ENCODE data around the gene SUGCT.

The SUGCT gene

GRCh38 chr7:40371806-40372440, 237.1 kb downstream of the SUGCT start:
- no peak overlapping the region for H3K27ac ChIP-seq
- no peak for TF ChIP-seq ZFX (IDR thresholded peaks at IDR 0.05)
- TF ChIP-seq, protein P1, sequence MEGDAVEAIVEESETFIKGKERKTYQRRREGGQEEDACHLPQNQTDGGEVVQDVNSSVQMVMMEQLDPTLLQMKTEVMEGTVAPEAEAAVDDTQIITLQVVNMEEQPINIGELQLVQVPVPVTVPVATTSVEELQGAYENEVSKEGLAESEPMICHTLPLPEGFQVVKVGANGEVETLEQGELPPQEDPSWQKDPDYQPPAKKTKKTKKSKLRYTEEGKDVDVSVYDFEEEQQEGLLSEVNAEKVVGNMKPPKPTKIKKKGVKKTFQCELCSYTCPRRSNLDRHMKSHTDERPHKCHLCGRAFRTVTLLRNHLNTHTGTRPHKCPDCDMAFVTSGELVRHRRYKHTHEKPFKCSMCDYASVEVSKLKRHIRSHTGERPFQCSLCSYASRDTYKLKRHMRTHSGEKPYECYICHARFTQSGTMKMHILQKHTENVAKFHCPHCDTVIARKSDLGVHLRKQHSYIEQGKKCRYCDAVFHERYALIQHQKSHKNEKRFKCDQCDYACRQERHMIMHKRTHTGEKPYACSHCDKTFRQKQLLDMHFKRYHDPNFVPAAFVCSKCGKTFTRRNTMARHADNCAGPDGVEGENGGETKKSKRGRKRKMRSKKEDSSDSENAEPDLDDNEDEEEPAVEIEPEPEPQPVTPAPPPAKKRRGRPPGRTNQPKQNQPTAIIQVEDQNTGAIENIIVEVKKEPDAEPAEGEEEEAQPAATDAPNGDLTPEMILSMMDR (conservative IDR thresholded peaks at IDR 0.05): no peak

DNA sequence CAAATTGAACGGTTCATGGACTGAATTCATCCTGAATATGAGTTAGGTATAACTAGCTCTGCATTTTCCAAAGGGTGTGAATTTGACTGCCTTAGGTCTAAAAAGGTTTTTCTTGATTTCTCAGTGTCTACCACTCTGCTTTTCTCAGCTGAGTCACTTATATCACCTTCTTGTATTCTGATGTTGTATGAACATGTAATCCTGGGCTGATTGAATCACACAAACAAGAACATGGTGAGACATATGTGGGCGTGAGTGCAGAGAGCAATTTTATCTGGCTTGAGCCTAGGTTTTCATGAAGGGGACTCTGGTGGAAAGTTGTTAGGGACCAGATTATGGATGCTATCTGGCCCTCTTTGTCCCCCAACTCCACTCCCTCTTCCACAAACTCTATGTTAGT, 239.8 kb downstream of the SUGCT start:
- H3K27ac ChIP-seq: no peak overlapping the region
- no peak for TF ChIP-seq ZFX (IDR thresholded peaks at IDR 0.05)
- TF ChIP-seq, protein P1 (conservative IDR thresholded peaks at IDR 0.05): no peak

- TF ChIP-seq, protein P1 (conservative IDR thresholded peaks at IDR 0.05): no peak
- no peak for TF ChIP-seq ZFX (IDR thresholded peaks at IDR 0.05)
- no peak overlapping the region for H3K27ac ChIP-seq
Measured at GRCh38 chr7:40380111-40380510, 245.3 kb downstream of the SUGCT start.

DNA sequence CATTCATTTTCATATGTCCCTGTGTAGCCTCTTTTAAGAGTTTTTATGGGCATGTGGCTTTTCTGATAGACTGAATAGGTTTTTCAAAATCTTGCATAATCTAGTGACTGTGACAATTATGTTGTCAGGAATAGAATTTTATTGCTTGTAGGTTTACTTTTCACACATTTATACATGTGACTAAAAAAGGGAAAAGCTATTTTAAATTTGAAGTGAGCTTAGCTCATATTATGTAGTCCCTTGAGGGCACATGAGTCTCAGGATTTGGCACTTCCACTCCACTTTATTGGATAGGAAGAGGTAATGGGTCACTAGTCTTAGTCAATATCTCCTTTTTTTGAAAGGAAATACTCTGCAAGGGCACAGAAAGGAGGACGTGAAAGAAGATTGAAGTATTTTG, 247.3 kb downstream of the SUGCT start:
- TF ChIP-seq ZFX (IDR thresholded peaks at IDR 0.05): no peak
- TF ChIP-seq, protein P1 (conservative IDR thresholded peaks at IDR 0.05): no peak
- H3K27ac ChIP-seq: no peak overlapping the region

DNA sequence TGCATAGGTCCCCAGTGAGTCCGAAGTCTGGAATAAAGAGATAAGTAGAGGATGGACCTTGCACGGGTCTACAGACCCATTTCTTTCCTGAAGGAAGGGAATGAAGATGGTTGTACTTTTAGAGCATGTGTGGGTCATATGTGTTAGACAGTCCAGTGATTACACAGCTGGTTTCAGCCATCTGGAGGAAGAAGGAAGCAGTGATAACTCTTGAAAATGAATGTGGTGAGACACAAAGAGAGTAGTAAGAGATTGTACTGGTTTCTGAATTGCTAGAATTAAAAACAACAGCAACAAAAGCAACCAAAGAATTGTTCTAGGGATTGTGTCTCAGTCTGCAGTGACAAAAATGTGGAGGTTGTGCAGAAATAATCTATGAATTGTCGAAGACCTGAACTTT, 258.9 kb downstream of the SUGCT start:
- no peak for TF ChIP-seq ZFX (IDR thresholded peaks at IDR 0.05)
- TF ChIP-seq, protein P1 (conservative IDR thresholded peaks at IDR 0.05): no peak
- H3K27ac ChIP-seq: no peak overlapping the region

GRCh38 chr7:40394400-40394799, 259.6 kb downstream of the SUGCT start:
- TF ChIP-seq, protein P1 (conservative IDR thresholded peaks at IDR 0.05): no peak
- TF ChIP-seq ZFX (IDR thresholded peaks at IDR 0.05): no peak

DNA sequence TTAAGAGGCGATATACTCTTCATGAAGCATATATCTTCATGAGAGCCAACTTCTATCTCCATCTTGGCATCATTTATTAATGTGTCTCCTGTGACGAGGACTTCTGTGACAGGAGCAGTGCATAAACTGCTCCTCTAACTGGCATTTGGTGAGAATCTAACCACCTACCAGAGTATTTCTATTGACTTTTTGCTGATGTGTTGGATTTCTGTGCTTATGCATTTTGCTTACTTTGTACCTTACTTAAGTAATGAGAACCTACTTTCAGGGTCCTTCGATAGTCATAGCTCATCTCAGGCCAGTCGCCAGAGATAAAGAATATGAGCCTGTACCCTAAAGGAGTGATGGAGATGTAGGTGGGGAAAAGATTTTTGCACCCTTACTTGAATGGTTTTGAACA, 265.7 kb downstream of the SUGCT start:
- no peak for TF ChIP-seq ZFX (IDR thresholded peaks at IDR 0.05)
- TF ChIP-seq, protein P1 (conservative IDR thresholded peaks at IDR 0.05): no peak
- H3K27ac ChIP-seq: no peak overlapping the region

More at GRCh38 chr7:40394400-40394799, 259.6 kb downstream of the SUGCT start:
- no peak overlapping the region for H3K27ac ChIP-seq

Measured in C4-2B (cell line).